HG02678 (cell line): Measurements from ENCODE around the gene LMX1B.
"Not testable (repeated sequence)": the region's sequence is repeated elsewhere in the genome, so short reads cannot be mapped to it uniquely, and the experiment has no call there.

Experiments
- ATAC-seq: cut with Tn5 transposase; IDR thresholded peaks from one replicate; pipeline ENCODE4 v1.9.1; 2021; ENCODE audit warnings: mild to moderate bottlenecking, moderate library complexity; ENCODE audit not compliant: unreplicated experiment

Gene LMX1B

DNA sequence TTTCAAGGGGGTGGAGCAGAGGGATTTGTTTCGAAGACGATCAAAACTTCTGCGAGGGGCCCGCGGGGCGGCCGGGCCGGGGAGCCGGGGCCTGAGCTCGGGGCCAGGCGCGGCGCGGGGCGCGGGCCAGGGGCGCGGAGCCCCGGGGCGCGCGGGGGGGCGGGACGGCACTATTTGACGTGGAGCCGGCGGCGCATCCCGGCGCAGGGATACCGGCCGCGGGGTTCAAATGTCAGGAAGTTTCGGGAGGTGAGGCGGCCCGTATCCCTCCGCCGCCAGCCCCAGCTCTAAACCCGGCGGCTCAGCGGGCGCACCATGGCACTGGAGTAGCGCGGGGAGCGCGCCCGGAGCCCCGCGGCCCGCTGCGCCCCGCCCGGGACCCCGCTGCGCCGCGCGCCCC lies at the start of gene LMX1B:
TSS of gene LMX1B (plus strand) at position 278 of the 400 bp plus-strand sequence. CDS start 522 bp downstream, outside the sequence.
- ATAC-seq = no peak

DNA sequence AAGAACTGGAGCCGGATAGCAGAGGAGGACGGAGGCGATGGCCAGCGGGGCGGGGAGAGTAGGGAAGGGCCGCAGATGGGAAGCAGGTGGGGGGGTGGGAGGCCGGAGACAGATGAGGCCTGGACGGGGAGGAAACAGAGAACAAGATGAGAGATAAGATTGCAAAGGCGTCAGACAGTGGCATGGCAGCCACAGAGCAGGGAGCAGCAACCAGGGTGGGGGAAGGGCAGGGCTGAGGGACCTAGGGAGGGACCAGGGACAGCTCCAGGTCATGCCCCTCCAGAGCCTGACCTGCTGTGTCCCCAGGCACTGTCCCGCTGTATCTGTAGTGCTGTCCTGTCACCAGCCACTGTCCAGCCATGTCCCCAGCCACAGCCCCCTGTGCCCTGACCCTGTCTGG lies 49.6 kb upstream of the LMX1B start:
- ATAC-seq = no peak

- no peak for ATAC-seq
These were observed 49.0 kb upstream of the LMX1B start for GRCh38 chr9:126564716-126565115.

- no peak for ATAC-seq
These were observed 48.2 kb upstream of the LMX1B start for GRCh38 chr9:126565336-126566128.

GRCh38 chr9:126569036-126569435 lies 44.7 kb upstream of the LMX1B start:
- no peak for ATAC-seq

DNA sequence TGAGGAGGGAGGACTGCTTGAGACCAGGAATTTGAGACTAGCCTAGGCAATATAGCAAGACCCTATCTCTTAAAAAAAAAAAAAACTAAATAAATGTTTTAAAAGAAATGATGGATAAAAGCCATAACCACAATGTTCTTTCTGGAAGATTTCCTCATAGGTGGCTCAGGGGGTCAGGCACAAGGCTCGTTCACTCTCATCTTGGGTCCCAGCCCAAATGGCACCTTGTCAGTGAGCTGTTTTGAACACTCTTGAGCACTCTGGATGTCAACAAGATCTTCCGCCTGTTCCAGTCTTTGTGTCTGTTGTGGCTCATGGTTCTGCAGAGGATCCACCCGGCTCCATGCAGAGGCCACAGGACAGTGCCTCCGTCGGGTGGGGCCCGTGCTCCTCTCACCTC lies 35.7 kb upstream of the LMX1B start:
- no peak for ATAC-seq

DNA sequence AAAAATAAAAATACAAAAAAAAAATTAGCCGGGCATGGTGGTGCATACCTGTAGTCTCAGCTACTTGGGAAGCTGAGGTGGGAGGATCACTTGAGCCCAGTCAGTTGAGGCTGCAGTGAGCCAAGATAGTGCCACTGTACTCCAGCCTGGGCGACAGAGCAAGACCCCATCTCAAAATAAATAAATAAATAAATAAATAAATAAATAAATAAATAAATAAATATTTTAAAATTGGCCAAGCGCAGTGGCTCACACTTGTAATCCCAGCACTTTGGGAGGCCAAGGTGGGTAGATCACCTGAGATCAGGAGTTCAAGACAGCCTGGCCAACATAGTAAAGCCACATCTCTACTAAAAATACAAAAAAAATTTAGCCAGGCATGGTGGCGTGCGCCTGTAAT lies 33.4 kb upstream of the LMX1B start:
- ATAC-seq = not testable (repeated sequence)

DNA sequence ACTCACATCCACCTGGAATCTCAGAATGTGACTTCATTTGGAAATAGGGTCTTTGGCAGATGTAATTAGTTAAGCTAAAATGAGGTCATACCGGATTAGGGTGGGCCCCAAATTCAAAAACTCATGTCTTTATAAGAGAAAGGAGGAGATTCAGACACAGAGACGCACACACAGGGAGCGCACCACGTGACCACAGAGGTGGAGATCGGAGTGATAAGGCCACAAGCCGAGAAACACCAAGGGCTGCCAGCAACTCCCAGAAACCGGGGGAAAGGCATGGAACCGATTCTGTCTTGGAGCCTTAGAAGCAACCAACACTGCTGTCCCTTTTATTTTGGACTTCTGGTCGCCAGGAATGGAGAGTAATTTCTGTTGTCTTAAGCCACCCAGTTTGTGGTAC lies 31.8 kb upstream of the LMX1B start:
- ATAC-seq = no peak

DNA sequence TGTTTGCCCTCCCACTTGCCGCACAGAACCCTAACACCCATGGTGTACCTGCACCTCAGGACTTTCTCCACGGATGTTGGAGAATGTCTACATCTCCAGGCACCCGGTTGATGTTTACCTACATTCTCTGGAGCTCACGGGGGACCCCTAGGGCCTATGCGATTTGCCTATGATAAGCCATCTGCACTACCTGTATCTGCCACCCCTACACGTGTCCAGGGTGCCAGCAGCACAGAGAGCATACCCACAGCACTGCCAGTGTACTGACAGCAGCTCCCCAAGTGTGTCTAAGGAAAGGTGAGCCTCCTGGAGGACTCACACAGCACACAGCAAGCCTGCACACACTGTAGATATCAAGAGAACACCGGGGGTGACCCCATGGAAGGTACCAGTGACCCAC lies 31.3 kb upstream of the LMX1B start:
- no peak for ATAC-seq

DNA sequence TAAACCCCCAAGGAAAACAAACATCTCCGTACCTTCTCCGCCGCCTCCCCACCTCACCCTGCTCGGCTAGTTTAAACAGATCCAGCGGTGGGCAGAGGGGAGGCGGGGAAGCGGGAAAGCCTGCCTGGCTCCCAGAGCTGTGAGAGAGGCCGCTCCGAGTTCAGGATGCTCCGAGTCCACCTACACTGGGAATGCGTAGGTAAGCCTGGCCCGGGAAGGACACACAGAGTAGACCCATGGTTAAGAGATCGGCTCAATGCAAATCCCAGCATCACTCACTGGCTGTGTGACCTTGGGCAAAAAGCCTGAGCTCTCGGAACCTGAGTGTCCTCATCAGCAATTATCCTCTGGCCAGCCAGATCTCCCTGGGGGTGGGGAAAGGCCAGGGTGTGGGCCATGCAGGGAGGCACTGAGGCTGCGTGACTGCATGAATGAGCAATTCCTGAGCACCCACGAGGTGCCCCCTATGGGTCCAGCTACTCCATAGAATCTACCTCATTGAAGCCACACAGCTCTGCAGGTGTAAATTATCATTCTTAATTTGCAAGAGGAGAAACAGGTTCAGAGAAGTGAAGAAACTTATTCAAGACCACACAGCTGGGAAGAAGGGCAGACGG lies 30.5 kb upstream of the LMX1B start:
- ATAC-seq = no peak

GRCh38 chr9:126584611-126585010 lies 29.1 kb upstream of the LMX1B start:
- ATAC-seq = no peak

GRCh38 chr9:126586236-126586635 lies 27.5 kb upstream of the LMX1B start:
- ATAC-seq = no peak

GRCh38 chr9:126587187-126588185 lies 26.2 kb upstream of the LMX1B start:
- no peak for ATAC-seq

DNA sequence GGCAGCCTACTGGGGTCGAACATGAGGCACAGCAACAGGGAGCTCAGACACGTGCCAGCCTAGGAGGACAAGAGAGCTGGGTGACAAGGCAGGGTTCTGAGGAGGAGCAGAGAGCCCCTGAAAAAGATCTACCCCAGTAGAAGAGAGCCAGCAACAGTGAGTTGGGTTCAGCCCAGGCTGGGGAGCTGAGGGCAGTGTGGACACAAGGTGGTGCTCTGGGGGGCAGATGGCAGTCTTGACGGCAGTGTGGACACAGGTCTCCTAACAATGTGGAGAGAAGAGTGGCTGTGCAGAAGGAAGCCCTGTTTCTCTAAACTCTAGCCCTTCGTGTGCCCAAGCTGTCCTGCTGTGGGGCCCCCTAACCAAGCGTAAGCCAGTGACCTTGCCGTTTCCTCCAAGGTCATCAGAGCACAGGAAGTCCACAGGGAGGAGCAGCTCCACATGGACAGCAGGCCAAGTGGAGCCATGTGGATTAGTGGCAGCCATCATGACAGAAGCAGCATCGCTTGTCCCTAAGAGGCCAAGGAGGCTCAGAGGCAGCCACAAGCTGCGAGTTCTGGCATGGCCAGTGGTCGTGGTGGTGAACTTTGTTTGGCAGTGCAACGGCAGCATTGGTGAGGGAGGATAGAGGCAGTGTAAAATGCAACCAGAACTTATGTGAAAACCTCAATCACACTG lies 25.1 kb upstream of the LMX1B start:
- no peak for ATAC-seq

GRCh38 chr9:126589349-126589748 lies 24.4 kb upstream of the LMX1B start:
- no peak for ATAC-seq

GRCh38 chr9:126591083-126591482 lies 22.6 kb upstream of the LMX1B start:
- ATAC-seq = no peak

DNA sequence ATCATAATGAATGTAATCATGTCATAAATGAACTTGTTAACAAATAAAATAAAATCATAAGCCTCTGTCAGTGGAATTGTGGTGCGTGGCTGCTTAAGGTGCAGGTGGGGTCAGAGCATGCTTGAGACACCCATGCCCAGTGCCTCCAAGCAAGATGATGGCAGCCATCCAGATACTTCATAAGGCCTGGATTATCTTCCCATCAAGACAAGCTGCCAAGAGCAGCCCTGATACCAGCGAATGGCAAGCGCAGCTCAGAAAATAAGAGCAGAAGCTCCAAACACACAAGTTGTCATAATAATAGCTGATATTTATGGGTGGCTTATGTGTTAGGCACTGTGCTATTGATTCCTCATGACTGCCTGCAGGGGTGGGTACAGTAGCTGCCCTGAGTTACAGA lies 21.8 kb upstream of the LMX1B start:
- no peak for ATAC-seq

DNA sequence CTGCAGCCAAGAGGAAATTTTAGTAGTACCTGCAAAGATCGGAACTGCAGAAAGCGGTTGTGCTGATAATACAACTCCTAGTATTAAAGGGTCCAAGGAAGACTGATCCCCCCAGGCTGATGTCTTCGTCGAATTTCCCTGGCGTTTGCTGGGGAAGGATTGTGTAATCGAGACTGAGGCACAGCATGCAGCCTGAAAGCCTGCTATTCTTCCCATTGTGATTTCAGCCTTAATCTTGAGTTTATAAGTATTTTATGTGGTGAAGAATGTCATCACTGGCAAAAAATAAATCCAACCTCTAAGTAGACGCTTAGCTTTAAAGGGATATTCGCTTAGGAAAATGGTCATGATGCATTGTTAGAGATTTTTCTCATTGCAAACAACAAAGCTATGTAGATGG lies 21.3 kb upstream of the LMX1B start:
- no peak for ATAC-seq

DNA sequence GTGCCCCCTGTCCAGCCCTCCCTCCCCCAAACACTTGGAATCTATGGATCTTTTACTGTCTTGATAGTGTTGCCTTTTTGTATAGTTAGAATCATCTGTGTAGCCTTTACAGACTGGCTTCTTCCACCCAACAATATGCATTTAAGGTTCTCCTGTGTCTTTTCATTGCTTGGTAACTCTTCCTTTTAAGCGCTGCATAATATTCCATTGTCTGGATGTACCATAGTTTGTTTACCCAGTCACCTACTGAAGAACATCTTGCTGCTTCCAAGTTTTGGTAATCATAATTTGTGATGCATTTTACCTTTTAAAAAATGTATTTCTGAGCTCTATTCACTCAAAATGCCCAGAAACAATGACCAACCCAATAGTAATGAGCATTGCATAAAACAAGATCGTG lies 17.7 kb upstream of the LMX1B start:
- no peak for ATAC-seq

- no peak for ATAC-seq
These were observed 14.6 kb upstream of the LMX1B start for GRCh38 chr9:126599047-126599650.
